H9 (cell line): ENCODE data around the gene SERINC1. TPM values are rescaled to one million over a fixed set of nuclear protein-coding genes. Genes with fewer than 3 reads are reported as not detected.

ENCODE experiments used
- DNase-seq: peaks from one replicate; pipeline ENCODE4 v3.0.0-alpha.2; 2017
- H2AFZ ChIP-seq: one replicate; pipeline ENCODE4 v1.6.1; 2013; ENCODE audit warnings: mild to moderate bottlenecking, low read length, control low read depth, moderate library complexity
- H2AK5ac ChIP-seq: 2 replicates; pipeline ENCODE4 v1.6.1; 2013; ENCODE audit warnings: low read length, control low read depth, mixed read lengths; ENCODE audit not compliant: insufficient read length
- H2BK120ac ChIP-seq: one replicate; pipeline ENCODE4 v1.6.1; 2013; ENCODE audit warnings: low read depth, mild to moderate bottlenecking, low read length, control low read depth, inconsistent platforms; ENCODE audit not compliant: poor library complexity, severe bottlenecking
- H2BK12ac ChIP-seq: 2 replicates; pipeline ENCODE4 v1.6.1; 2013; ENCODE audit warnings: low read length, control low read depth, mixed read lengths, low read depth; ENCODE audit not compliant: insufficient read length
- H2BK15ac ChIP-seq: 2 replicates; pipeline ENCODE4 v1.6.1; 2013; ENCODE audit warnings: low read depth, low read length, control low read depth
- H2BK20ac ChIP-seq: one replicate; pipeline ENCODE4 v1.6.1; 2013; ENCODE audit warnings: low read depth, mild to moderate bottlenecking, low read length, control low read depth, inconsistent platforms; ENCODE audit not compliant: poor library complexity, severe bottlenecking
- H2BK5ac ChIP-seq: 2 replicates; pipeline ENCODE4 v1.6.1; 2013; ENCODE audit warnings: low read length, control low read depth, mixed read lengths; ENCODE audit not compliant: insufficient read length
- H3K14ac ChIP-seq: 2 replicates; pipeline ENCODE4 v1.6.1; 2013; ENCODE audit warnings: low read length, control low read depth; ENCODE audit not compliant: insufficient read depth
- H3K18ac ChIP-seq: 2 replicates; pipeline ENCODE4 v1.6.1; 2013; ENCODE audit warnings: low read depth, mild to moderate bottlenecking, mixed read lengths, low read length, control low read depth; ENCODE audit not compliant: insufficient read length
- H3K23ac ChIP-seq: 2 replicates; pipeline ENCODE4 v1.6.1; 2013; ENCODE audit warnings: low read length, control low read depth, mixed read lengths, low read depth; ENCODE audit not compliant: insufficient read length
- H3K23me2 ChIP-seq: 2 replicates; pipeline ENCODE4 v1.6.1; 2013; ENCODE audit warnings: low read depth, mild to moderate bottlenecking, mixed read lengths, low read length, control low read depth; ENCODE audit not compliant: insufficient read length, poor library complexity, severe bottlenecking
- H3K27ac ChIP-seq: 2 replicates; pipeline ENCODE4 v1.5.1; 2013; ENCODE audit warnings: low read length, control low read depth, mixed read lengths, low read depth; ENCODE audit not compliant: insufficient read length
- H3K27me3 ChIP-seq: 2 replicates; pipeline ENCODE4 v1.6.1; 2013; ENCODE audit warnings: low read length, control low read depth, inconsistent platforms; ENCODE audit not compliant: insufficient read depth
- H3K4ac ChIP-seq: 2 replicates; pipeline ENCODE4 v1.6.1; 2013; ENCODE audit warnings: low read depth, mild to moderate bottlenecking, control low read depth, inconsistent platforms, low read length, moderate library complexity
- H3K4me1 ChIP-seq: 2 replicates; pipeline ENCODE4 v1.6.1; 2013; ENCODE audit warnings: low read length, control low read depth, inconsistent platforms; ENCODE audit not compliant: insufficient read depth
- H3K4me2 ChIP-seq: 2 replicates; pipeline ENCODE4 v1.6.1; 2013; ENCODE audit warnings: low read length, control low read depth, mixed read lengths; ENCODE audit not compliant: insufficient read length, insufficient read depth
- H3K56ac ChIP-seq: 2 replicates; pipeline ENCODE4 v1.6.1; 2013; ENCODE audit warnings: low read depth, mild to moderate bottlenecking, mixed read lengths, low read length, control low read depth; ENCODE audit not compliant: insufficient read length
- H3K79me1 ChIP-seq: 2 replicates; pipeline ENCODE4 v1.6.1; 2013; ENCODE audit warnings: low read depth, mild to moderate bottlenecking, moderate library complexity, low read length, control low read depth, inconsistent platforms; ENCODE audit not compliant: insufficient read depth, poor library complexity, severe bottlenecking
- H3K79me2 ChIP-seq: 2 replicates; pipeline ENCODE4 v1.6.1; 2013; ENCODE audit warnings: low read length, control low read depth, inconsistent platforms; ENCODE audit not compliant: insufficient read depth
- H3K9ac ChIP-seq: 2 replicates; pipeline ENCODE4 v1.6.1; 2013; ENCODE audit warnings: low read length, control low read depth, mixed read lengths; ENCODE audit not compliant: insufficient read length; ENCODE audit errors: extremely low read depth
- H3K9me3 ChIP-seq: one replicate; pipeline ENCODE4 v1.6.1; 2013; ENCODE audit warnings: low read depth, low read length, inconsistent platforms; ENCODE audit not compliant: control insufficient read depth
- H3T11ph ChIP-seq: one replicate; pipeline ENCODE4 v1.6.1; 2013; ENCODE audit warnings: mild to moderate bottlenecking, low read length, control low read depth, inconsistent platforms
- H4K20me1 ChIP-seq: one replicate; pipeline ENCODE4 v1.6.1; 2013; ENCODE audit not compliant: control insufficient read depth, insufficient read length, insufficient read depth
- H4K5ac ChIP-seq: 2 replicates; pipeline ENCODE4 v1.6.1; 2013; ENCODE audit warnings: low read depth, mild to moderate bottlenecking, mixed read lengths, low read length, control low read depth; ENCODE audit not compliant: insufficient read length
- H4K8ac ChIP-seq: replicated peaks from 2 replicates; pipeline ENCODE4 v1.6.1; 2013; ENCODE audit warnings: low read length, control low read depth, mixed read lengths, low read depth; ENCODE audit not compliant: insufficient read length
- H4K91ac ChIP-seq: 2 replicates; pipeline ENCODE4 v1.6.1; 2013; ENCODE audit warnings: low read depth, mild to moderate bottlenecking, moderate library complexity, mixed read lengths, low read length, control low read depth; ENCODE audit not compliant: insufficient read length
- H3K27ac Mint-ChIP-seq, 3 experiments: 2 replicates in 2 of 3; 3 replicates in 1 of 3; pipeline ENCODE4 v1.8.0; 2020 to 2021; ENCODE audit warnings: mixed read lengths in 3 of 3, mild to moderate bottlenecking in 1 of 3, moderate library complexity in 1 of 3
- H3K27me3 Mint-ChIP-seq: 2 replicates; pipeline ENCODE4 v1.8.0; 2021; ENCODE audit warnings: low read depth, mild to moderate bottlenecking, moderate library complexity, mixed read lengths
- H3K36me3 Mint-ChIP-seq, 3 experiments: 2 replicates in 2 of 3; 3 replicates in 1 of 3; pipeline ENCODE4 v1.8.0; 2020 to 2021; ENCODE audit warnings: low read depth in 3 of 3, mixed read lengths in 3 of 3; ENCODE audit not compliant: insufficient read depth in 1 of 3
- H3K4me1 Mint-ChIP-seq, 2 experiments: 2 replicates each; pipeline ENCODE4 v1.8.0; 2020; ENCODE audit warnings: mixed read lengths in 2 of 2
- H3K4me3 Mint-ChIP-seq, 2 experiments: 2 replicates in 1 of 2; 3 replicates in 1 of 2; pipeline ENCODE4 v1.8.0; 2020 to 2021; ENCODE audit warnings: mild to moderate bottlenecking in 2 of 2, mixed read lengths in 2 of 2, moderate library complexity in 1 of 2
- H3K9me3 Mint-ChIP-seq, 2 experiments: 2 replicates in 1 of 2; 3 replicates in 1 of 2; pipeline ENCODE4 v1.8.0; 2020; ENCODE audit warnings: mild to moderate bottlenecking in 2 of 2, mixed read lengths in 2 of 2, moderate library complexity in 1 of 2
- CTCF ChIP-seq: fragments of 200-600 bp; sonication (generic); conservative IDR thresholded peaks from 3 replicates; pipeline ENCODE4 v1.8.0; 2021; ENCODE audit warnings: antibody characterized with exemption, mild to moderate bottlenecking
- WGBS: extraction: QIAGEN DNeasy Blood & Tissue Kit; methylation state at CpG from one replicate; pipeline ENCODE4 v1.1.7; 2013; ENCODE audit warnings: missing lambda C conversion rate, low lambda C conversion rate, mixed read lengths; ENCODE audit not compliant: insufficient read length; ENCODE audit errors: extremely low coverage; 5-methylcytosine and 5-hydroxymethylcytosine counted together
- total RNA-seq: library from RNA; stranded (reverse); gene quantifications from 2 replicates; pipeline ENCODE4 v1.2.1, GENCODE V29; 2021

Gene SERINC1
- total RNA-seq, 1 experiment from 2014 or later = 48.4 TPM

- Histone ChIP-seq H4K5ac (no peak overlapping the region), H2BK20ac (no peak overlapping the region), H3K27ac (no peak overlapping the region), H3K18ac (no peak overlapping the region), H2BK15ac (no peak overlapping the region), H2BK120ac (no peak overlapping the region), H2AK5ac (no peak overlapping the region), H3K4ac (no peak overlapping the region), H2AFZ (no peak overlapping the region), H3K23ac (no peak overlapping the region), H3K4me1 (peaks cover 2% of the 10 kb centered on the region), H4K20me1 (no peaks in the 10 kb centered on the region), H3K4me2 (no peak overlapping the region), H2BK5ac (no peak overlapping the region), H3K23me2 (no peaks in the 10 kb centered on the region), H3K9me3 (no peaks in the 10 kb centered on the region), H3K56ac (no peak overlapping the region), H3K79me2 (no peaks in the 10 kb centered on the region; the same call in 1 of the 2 replicates), H4K91ac (no peak overlapping the region), H4K8ac (no peak overlapping the region), H3T11ph (no peak overlapping the region), H3K27me3 (no peaks in the 10 kb centered on the region), H3K79me1 (no peaks in the 10 kb centered on the region), H3K9ac (no peak overlapping the region), H3K14ac (no peak overlapping the region), H2BK12ac (no peak overlapping the region)
- Mint-ChIP-seq H3K27me3 (no peaks in the 10 kb centered on the region), H3K4me3 (peak overlapping the region in 1 of 2 experiments; percentile 4; a peak in 1 of 5 replicates), H3K27ac (no peak overlapping the region; a peak in 1 of 7 replicates), H3K36me3 (no peaks in the 10 kb centered on the region), H3K4me1 (peaks cover 14 to 21% of the 10 kb centered on the region in 2 experiments), H3K9me3 (no peaks in the 10 kb centered on the region)
- no peak for DNase-seq
- WGBS = no CpG with 5 or more reads among the region's 1 CpG
- no peak for TF ChIP-seq CTCF
Measured at GRCh38 chr6:122406187-122406586, 65.4 kb downstream of the SERINC1 start.
